HAP-1 (cell line): ENCODE data around the gene ATP13A1.
"Not testable (repeated sequence)": the region's sequence is repeated elsewhere in the genome, so short reads cannot be mapped to it uniquely, and the experiment has no call there.

ENCODE experiments used
- DNase-seq, 2 experiments: peaks; one replicate each; pipeline ENCODE4 v3.0.0-alpha.2; 2016 to 2020; ENCODE audit warnings: low spot score in 2 of 2
- H3K27me3 ChIP-seq: fragments of 250-450 bp; sonication (Bioruptor Pico); 2 replicates; pipeline ENCODE4 v1.5.1; 2020; ENCODE audit warnings: low read depth, mild to moderate bottlenecking, moderate library complexity
- H3K36me3 ChIP-seq: fragments of 250-450 bp; sonication (Bioruptor Pico); replicated peaks from 2 replicates; pipeline ENCODE4 v1.5.1; 2020; ENCODE audit warnings: mild to moderate bottlenecking
- H3K4me1 ChIP-seq: fragments of 250-450 bp; sonication (Bioruptor Pico); 2 replicates; pipeline ENCODE4 v1.5.1; 2020; ENCODE audit warnings: mild to moderate bottlenecking
- H3K4me3 ChIP-seq: fragments of 250-450 bp; sonication (Bioruptor Pico); 2 replicates; pipeline ENCODE4 v1.5.1; 2020; ENCODE audit warnings: mild to moderate bottlenecking, moderate library complexity
- H3K9me3 ChIP-seq: fragments of 250-450 bp; sonication (Bioruptor Pico); 2 replicates; pipeline ENCODE4 v1.5.1; 2020; ENCODE audit warnings: mild to moderate bottlenecking, moderate library complexity
- in situ Hi-C: fragments of 300-500 bp; cut with MboI; formaldehyde crosslinking; loops from 3 replicates; pipeline ENCODE4 v1.14.3; 2020; ENCODE audit warnings: low sequenced_read_pairs, inconsistent platforms, mixed read lengths

Gene ATP13A1

DNA sequence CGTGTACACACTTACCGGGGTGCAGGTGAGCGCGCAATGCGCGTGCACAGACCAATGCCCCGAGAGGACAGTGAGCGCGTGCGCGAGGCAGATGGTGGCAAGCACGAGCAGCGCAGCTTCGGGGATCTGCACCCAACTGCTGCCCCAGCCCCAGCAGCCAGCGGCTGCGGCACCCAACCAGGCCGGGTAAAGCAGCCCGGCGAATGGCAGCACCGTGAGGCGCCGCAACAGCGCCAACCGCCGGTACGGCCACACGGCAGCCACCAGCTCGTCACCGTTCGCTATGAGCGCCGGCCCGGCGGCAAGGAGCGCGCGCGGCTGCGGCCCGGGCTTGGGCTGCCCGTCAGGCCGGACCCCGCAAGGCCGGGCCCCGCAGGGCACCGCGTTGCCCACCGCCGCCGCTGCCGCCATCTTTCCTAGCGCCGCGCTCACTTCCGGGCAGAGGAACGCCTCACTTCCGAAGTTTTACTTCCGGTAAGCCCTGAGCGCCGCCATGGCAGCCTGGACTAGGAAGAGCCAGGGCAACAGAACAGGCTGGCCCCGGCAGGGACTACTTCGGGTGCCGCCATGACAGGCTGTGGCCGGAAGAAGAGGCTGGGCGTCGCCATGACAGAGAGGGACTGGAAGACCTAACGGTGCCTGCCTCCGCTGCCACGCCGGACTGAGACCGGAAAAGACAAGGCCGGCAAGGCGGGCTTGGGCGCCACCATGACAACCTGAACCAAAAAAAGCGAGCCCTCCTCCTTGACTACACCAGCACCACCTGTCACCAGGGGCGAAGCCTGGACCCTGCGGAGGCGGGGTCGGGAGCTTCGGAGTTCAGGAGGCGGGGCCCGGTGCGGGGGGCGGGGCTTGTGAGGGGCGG is at the start of gene ATP13A1:
Gene ATP13A1 (minus strand): TSS at position 421 of the 865 bp plus-strand sequence. CDS start 10 bp downstream, at position 411.
- peaks cover 11% of the 10 kb centered on the region for H3K4me1 ChIP-seq
- in situ Hi-C loops = no loop called here
- no peaks in the 10 kb centered on the region for H3K9me3 ChIP-seq
- H3K4me3 ChIP-seq = peak within 1 kb of the TSS; percentile 84
- H3K27me3 ChIP-seq = no peaks in the 10 kb centered on the region
- peaks cover 26% of the 10 kb centered on the region for H3K36me3 ChIP-seq
- peak; percentile 96 to 98 for DNase-seq

- in situ Hi-C loops = no loop called here
- no peak overlapping the region for H3K4me3 ChIP-seq
- peaks cover 68% of the 10 kb centered on the region for H3K9me3 ChIP-seq
- H3K4me1 ChIP-seq = no peaks in the 10 kb centered on the region
- no peaks in the 10 kb centered on the region for H3K27me3 ChIP-seq
- H3K36me3 ChIP-seq = peaks cover 23% of the 10 kb centered on the region
- DNase-seq = no peak
Observed at GRCh38 chr19:19711934-19712828, 48.7 kb upstream of the ATP13A1 start.

DNA sequence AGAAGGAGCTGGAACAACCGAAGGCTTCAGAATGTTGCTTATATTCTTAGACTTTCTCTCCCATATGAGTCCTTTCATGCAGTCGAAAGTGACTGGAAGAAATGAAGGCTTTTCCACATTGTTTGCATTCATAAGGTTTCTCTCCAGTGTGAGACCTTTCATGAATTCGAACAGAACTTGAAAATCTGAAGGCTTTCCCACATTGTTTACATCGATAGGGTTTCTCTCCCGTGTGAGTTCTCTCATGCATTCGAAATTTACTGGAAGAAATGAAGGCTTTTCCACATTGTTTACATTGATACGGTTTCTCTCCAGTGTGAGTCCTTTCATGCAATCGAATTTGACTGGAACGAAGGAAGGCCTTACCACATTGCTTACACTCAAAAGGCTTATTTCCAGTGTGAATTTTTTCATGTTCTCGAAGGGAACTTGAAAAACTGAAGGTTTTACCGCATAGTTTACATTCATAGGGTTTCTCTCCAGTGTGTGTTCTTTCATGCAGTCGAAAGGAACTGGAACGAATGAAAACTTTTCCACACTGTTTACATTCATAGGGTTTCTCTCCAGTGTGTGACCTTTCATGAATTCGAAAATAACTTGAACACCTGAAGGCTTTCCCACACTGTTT is 47.9 kb upstream of the ATP13A1 start:
- no peak for DNase-seq
- in situ Hi-C loops = no loop called here
- no peaks in the 10 kb centered on the region for H3K4me1 ChIP-seq
- peaks cover 23% of the 10 kb centered on the region for H3K36me3 ChIP-seq
- no peak overlapping the region for H3K4me3 ChIP-seq
- H3K9me3 ChIP-seq = peaks cover 68% of the 10 kb centered on the region
- H3K27me3 ChIP-seq = no peaks in the 10 kb centered on the region

DNA sequence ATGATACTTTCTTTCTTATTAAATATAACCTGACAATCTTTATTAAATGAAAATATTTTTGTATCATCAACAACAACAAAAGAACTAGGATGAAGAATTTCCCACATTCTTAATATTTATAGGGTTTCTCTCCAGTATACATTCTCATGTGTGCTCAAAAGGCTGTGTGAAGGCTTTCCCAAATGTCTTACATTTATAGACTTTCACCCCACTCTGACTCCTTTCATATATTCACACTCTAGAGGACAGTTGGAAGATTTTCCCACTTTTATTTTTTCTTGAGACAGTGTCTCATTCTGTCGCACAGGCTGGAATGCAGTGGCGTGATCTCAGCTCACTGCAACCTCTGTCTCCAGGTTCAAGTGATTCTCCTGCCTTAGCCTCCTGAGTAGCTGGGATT is 47.0 kb upstream of the ATP13A1 start:
- no peak for DNase-seq
- H3K36me3 ChIP-seq = peaks cover 23% of the 10 kb centered on the region

DNA sequence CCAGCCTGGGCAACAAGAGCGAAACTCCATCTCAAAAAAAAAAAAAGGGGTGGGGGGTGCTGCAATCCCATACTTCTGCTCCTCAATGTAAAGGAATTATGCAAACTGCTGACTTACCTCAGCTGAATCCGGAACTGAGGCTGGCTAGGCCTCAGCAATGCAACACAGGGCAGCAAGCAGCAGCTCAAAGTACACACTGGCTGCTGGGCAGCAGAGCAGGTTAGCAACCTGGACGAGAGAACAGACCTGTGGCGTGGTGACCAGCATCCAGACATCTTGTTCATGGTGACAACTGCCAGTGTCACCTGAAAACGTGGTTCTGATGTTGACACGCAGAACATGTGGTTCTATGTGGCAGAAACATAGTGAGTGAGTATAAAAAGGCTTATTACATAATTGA is 41.4 kb upstream of the ATP13A1 start:
- peaks cover 23% of the 10 kb centered on the region for H3K9me3 ChIP-seq
- no peaks in the 10 kb centered on the region for H3K36me3 ChIP-seq
- no peaks in the 10 kb centered on the region for H3K4me1 ChIP-seq
- H3K4me3 ChIP-seq = no peak overlapping the region
- DNase-seq = no peak
- in situ Hi-C loops = no loop called here
- no peaks in the 10 kb centered on the region for H3K27me3 ChIP-seq

More for the DNA sequence above, 47.0 kb upstream of the ATP13A1 start:
- Histone ChIP-seq H3K4me3 (no peak overlapping the region), H3K27me3 (no peaks in the 10 kb centered on the region), H3K4me1 (no peaks in the 10 kb centered on the region), H3K9me3 (peaks cover 64% of the 10 kb centered on the region)
- in situ Hi-C loops = no loop called here

DNA sequence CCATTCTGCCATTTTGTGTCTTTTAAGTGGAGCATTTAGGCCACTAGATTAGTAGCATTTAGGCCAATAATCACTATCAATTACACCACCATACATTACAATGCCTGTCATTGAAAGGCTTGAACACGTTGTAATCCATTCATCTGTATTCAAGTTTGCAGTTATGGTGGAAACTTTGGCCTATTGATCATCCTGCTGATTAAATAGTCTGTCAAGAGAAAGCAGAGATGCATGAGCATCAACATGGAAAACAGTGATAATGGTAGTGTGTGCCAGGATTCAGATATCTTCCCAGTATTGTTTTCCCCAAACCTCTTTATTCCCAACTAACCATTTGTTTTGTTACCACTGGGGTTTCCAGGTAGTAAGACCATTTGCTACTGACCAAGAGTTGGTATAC is 37.0 kb upstream of the ATP13A1 start:
- H3K36me3 ChIP-seq, H3K27me3 ChIP-seq, H3K4me1 ChIP-seq, H3K9me3 ChIP-seq, DNase-seq, H3K4me3 ChIP-seq, in situ Hi-C loops: not testable (repeated sequence)

DNA sequence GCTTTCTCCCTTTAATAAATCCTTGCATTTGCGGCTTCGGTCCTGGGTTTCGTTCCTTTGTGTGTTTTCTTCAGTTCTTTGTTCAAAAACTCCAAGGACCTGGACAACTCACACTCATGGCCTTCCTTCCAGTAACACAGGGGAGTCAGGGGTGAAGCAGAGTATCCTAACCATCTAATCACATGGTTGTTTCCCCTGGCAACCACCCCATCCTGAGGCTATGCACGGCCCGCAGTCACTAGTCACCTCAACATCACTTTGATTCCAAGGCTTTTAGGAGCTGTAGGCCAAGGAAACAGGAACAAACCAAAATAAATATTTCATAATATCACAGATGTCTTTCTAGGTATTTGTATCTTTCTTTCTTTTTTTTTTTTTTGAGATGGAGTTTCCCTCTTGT is 34.1 kb upstream of the ATP13A1 start:
- Histone ChIP-seq H3K4me3 (no peak overlapping the region), H3K36me3 (no peaks in the 10 kb centered on the region), H3K9me3 (no peaks in the 10 kb centered on the region; the same call in 1 of the 2 replicates), H3K4me1 (no peaks in the 10 kb centered on the region), H3K27me3 (no peaks in the 10 kb centered on the region)
- in situ Hi-C loops = no loop called here
- DNase-seq = no peak

DNA sequence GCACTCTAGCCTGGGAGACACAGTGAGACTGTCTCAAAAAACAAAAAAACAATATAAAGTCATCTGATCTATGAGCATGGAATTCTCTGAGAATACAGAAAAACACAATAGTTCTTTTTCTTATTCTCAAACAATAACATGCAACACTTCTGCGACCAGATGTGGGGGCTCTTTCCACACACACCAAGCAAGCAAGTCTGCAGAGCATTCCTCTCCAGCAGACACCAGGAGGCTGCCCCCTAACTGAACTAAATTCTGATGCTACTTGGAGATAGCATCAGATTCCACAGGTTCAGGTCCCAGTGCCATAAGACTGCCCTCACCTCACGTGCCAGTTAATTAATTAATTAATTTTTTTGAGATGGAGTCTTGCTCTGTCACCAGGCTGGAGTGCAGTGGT is 32.9 kb upstream of the ATP13A1 start:
- Histone ChIP-seq H3K4me3 (no peak overlapping the region), H3K9me3 (no peaks in the 10 kb centered on the region), H3K36me3 (no peaks in the 10 kb centered on the region), H3K4me1 (no peaks in the 10 kb centered on the region), H3K27me3 (no peaks in the 10 kb centered on the region)
- DNase-seq = no peak
- in situ Hi-C loops = no loop called here

GRCh38 chr19:19691683-19692082 is 28.2 kb upstream of the ATP13A1 start:
- no peak for DNase-seq
- no peaks in the 10 kb centered on the region for H3K9me3 ChIP-seq
- no peaks in the 10 kb centered on the region for H3K36me3 ChIP-seq
- no peaks in the 10 kb centered on the region for H3K27me3 ChIP-seq
- H3K4me3 ChIP-seq = no peak overlapping the region
- no peaks in the 10 kb centered on the region for H3K4me1 ChIP-seq
- in situ Hi-C loops = no loop called here

DNA sequence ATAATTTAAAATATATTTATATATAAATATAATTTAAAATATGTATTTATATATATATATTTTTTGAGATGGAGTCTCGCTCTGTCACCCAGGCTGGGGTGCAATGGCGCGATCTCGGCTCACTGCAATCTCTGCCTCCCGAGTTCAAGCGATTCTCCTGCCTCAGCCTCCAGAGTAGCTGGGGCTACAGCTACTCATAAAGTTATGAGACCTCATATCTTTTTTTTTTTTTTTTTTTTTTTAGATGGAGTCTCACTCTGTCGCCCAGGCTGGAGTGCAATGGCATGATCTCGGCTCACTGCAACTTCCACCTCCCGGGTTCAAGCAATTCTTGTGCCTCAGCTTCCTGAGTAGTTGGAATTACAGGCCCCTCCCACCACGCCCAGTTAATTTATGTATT is 25.5 kb upstream of the ATP13A1 start:
- H3K9me3 ChIP-seq, DNase-seq, H3K27me3 ChIP-seq: not testable (repeated sequence)

GRCh38 chr19:19687090-19687489 is 23.6 kb upstream of the ATP13A1 start:
- DNase-seq = peak in 1 of 2 experiments; percentile 40
- Histone ChIP-seq H3K4me1 (no peaks in the 10 kb centered on the region), H3K9me3 (0 out of 2 replicates have a peak, but pooled peaks cover 2% of the 10 kb centered on the region), H3K36me3 (no peaks in the 10 kb centered on the region; the same call in 1 of the 2 replicates), H3K4me3 (no peak overlapping the region), H3K27me3 (no peaks in the 10 kb centered on the region)
- in situ Hi-C loops = no loop called here

More for the DNA sequence above, 25.5 kb upstream of the ATP13A1 start:
- in situ Hi-C loops, H3K4me1 ChIP-seq, H3K36me3 ChIP-seq, H3K4me3 ChIP-seq: not testable (repeated sequence)

- Histone ChIP-seq H3K4me3 (no peak overlapping the region), H3K9me3 (0 out of 2 replicates have a peak, but pooled peaks cover 2% of the 10 kb centered on the region), H3K27me3 (no peaks in the 10 kb centered on the region), H3K4me1 (no peaks in the 10 kb centered on the region), H3K36me3 (no peaks in the 10 kb centered on the region; the same call in 1 of the 2 replicates)
- no peak for DNase-seq
- in situ Hi-C loops = no loop called here
Observed at GRCh38 chr19:19686580-19686979, 23.1 kb upstream of the ATP13A1 start.

DNA sequence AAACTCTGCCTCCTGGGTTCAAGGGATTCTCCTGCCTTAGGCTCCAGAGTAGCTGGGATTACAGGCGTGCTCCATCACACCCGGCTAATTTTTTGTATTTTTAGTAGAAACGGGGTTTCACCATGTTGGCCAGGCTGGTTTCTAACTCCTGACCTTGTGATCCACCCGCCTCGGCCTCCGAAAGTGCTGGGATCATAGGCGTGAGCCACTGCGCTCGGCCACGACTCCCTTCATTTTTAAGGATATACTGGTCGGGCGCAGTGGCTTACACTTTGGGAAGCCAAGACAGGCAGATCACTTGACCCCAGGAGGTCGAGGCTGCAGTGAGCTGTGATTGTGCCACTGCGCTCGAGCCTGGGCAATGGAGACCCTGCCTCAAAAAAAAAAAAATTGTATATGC is 22.6 kb upstream of the ATP13A1 start:
- H3K36me3 ChIP-seq, H3K4me3 ChIP-seq, DNase-seq, in situ Hi-C loops, H3K27me3 ChIP-seq, H3K9me3 ChIP-seq, H3K4me1 ChIP-seq: not testable (repeated sequence)
